Endodermal cell (in vitro differentiated cells): ENCODE measurements around the gene CMIP. TPM values are rescaled to one million over a fixed set of nuclear protein-coding genes. Genes with fewer than 3 reads are reported as not detected.
A peak's percentile ranks its signal among the peaks of the same experiment; 100 is the strongest.

Source experiments
- DNase-seq: peaks from one replicate; pipeline ENCODE4 v3.0.0-alpha.2; 2017
- H3K27ac ChIP-seq: 2 replicates; pipeline ENCODE4 v1.5.1; 2013; ENCODE audit warnings: mild to moderate bottlenecking, low read depth, low read length, moderate library complexity
- H3K27me3 ChIP-seq: 2 replicates; pipeline ENCODE4 v1.6.1; 2013; ENCODE audit warnings: mild to moderate bottlenecking, low read length, moderate library complexity; ENCODE audit not compliant: insufficient read depth, control insufficient read depth, poor library complexity, severe bottlenecking
- H3K36me3 ChIP-seq: 2 replicates; pipeline ENCODE4 v1.7.0; 2013; ENCODE audit warnings: mild to moderate bottlenecking, low read length, moderate library complexity; ENCODE audit not compliant: control insufficient read depth, insufficient read depth
- H3K4me1 ChIP-seq: one replicate; pipeline ENCODE4 v1.7.0; 2013; ENCODE audit warnings: low read length; ENCODE audit not compliant: control insufficient read depth, insufficient read depth
- H3K4me3 ChIP-seq: 2 replicates; pipeline ENCODE4 v1.5.1; 2013; ENCODE audit warnings: mild to moderate bottlenecking, low read length, moderate library complexity
- H3K9ac ChIP-seq: 2 replicates; pipeline ENCODE4 v1.6.1; 2013; ENCODE audit warnings: mild to moderate bottlenecking, low read length, moderate library complexity; ENCODE audit not compliant: poor library complexity, severe bottlenecking; ENCODE audit errors: extremely low read depth
- H3K9me3 ChIP-seq: 2 replicates; pipeline ENCODE4 v1.6.1; 2013; ENCODE audit warnings: mild to moderate bottlenecking, low read length, moderate library complexity; ENCODE audit not compliant: control insufficient read depth
- H3K27ac Mint-ChIP-seq: 2 replicates; pipeline ENCODE4 v1.8.0; 2020; ENCODE audit warnings: mixed read lengths
- H3K27me3 Mint-ChIP-seq: 2 replicates; pipeline ENCODE4 v1.8.0; 2021; ENCODE audit warnings: mild to moderate bottlenecking, mixed read lengths; ENCODE audit not compliant: insufficient read depth
- H3K36me3 Mint-ChIP-seq: 2 replicates; pipeline ENCODE4 v1.8.0; 2020; ENCODE audit warnings: low read depth, mixed read lengths
- H3K4me1 Mint-ChIP-seq: 2 replicates; pipeline ENCODE4 v1.8.0; 2020; ENCODE audit warnings: mixed read lengths
- H3K4me3 Mint-ChIP-seq: 2 replicates; pipeline ENCODE4 v1.8.0; 2020; ENCODE audit warnings: mild to moderate bottlenecking, moderate library complexity, mixed read lengths
- H3K9me3 Mint-ChIP-seq: 2 replicates; pipeline ENCODE4 v1.8.0; 2020; ENCODE audit warnings: mild to moderate bottlenecking, mixed read lengths
- WGBS, 2 experiments: methylation state at CpG; one replicate each; pipeline versions ENCODE4 v1.1.5 to v1.1.7; 2013; ENCODE audit warnings: missing lambda C conversion rate in 2 of 2, mixed read lengths in 1 of 2; ENCODE audit not compliant: insufficient coverage in 1 of 2, insufficient read length in 1 of 2; 5-methylcytosine and 5-hydroxymethylcytosine counted together
- total RNA-seq, 2 donors: library from RNA; stranded (reverse); fragmentation: NEBNext Ultra II Directional in 1 of 2; extraction: Animal tissue kit (Norgen Biotek cat#: 25700) in 1 of 2; gene quantifications; 2 replicates in 1 of 2; 3 replicates in 1 of 2; pipeline ENCODE4 v1.2.1, GENCODE V29; 2021
- TF ChIP-seq, protein P1 (sequence below): fragments of 200-600 bp; sonication (generic); conservative IDR thresholded peaks from 2 replicates; pipeline ENCODE4 v1.5.0; 2021; ENCODE audit warnings: antibody characterized with exemption, mild to moderate bottlenecking

CMIP gene
- total RNA-seq, 2 donors from 2014 or later: 64.0 to 64.7 TPM

DNA sequence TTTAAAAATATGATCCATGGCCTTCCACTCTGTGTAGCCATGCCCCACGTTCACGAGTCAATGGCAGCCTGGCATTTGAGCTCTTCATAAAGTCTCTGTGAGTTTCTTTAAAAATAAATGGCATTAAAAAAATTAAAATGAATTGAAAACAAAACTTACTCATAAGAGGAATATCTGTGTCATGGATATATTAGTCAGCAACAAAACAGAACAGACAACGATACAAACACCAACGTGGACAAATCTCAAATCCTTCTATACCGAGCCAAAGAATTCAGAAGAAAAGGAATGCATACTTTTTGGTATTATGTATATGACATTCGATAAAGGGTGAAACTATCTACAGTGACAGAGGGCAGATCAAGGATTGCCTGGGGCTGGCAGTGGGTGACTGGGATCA lies 8.2 kb upstream of the CMIP start:
- Mint-ChIP-seq H3K27ac (no peak overlapping the region), H3K27me3 (peaks cover 15% of the 10 kb centered on the region), H3K4me1 (peaks cover 19% of the 10 kb centered on the region), H3K4me3 (no peak overlapping the region), H3K36me3 (no peaks in the 10 kb centered on the region), H3K9me3 (no peaks in the 10 kb centered on the region)
- TF ChIP-seq, protein P1, sequence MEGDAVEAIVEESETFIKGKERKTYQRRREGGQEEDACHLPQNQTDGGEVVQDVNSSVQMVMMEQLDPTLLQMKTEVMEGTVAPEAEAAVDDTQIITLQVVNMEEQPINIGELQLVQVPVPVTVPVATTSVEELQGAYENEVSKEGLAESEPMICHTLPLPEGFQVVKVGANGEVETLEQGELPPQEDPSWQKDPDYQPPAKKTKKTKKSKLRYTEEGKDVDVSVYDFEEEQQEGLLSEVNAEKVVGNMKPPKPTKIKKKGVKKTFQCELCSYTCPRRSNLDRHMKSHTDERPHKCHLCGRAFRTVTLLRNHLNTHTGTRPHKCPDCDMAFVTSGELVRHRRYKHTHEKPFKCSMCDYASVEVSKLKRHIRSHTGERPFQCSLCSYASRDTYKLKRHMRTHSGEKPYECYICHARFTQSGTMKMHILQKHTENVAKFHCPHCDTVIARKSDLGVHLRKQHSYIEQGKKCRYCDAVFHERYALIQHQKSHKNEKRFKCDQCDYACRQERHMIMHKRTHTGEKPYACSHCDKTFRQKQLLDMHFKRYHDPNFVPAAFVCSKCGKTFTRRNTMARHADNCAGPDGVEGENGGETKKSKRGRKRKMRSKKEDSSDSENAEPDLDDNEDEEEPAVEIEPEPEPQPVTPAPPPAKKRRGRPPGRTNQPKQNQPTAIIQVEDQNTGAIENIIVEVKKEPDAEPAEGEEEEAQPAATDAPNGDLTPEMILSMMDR: no peak
- WGBS, 2 experiments: 96 to 100% methylated on average over 2 to 6 of the region's 6 CpGs
- DNase-seq: no peak
- H3K4me3 ChIP-seq: no peak overlapping the region
- H3K9me3 ChIP-seq: no peaks in the 10 kb centered on the region
- H3K36me3 ChIP-seq: no peaks in the 10 kb centered on the region
- H3K4me1 ChIP-seq: peaks cover 3% of the 10 kb centered on the region
- H3K27me3 ChIP-seq: peaks cover 2% of the 10 kb centered on the region
- no peak overlapping the region for H3K9ac ChIP-seq
- H3K27ac ChIP-seq: no peak overlapping the region

DNA sequence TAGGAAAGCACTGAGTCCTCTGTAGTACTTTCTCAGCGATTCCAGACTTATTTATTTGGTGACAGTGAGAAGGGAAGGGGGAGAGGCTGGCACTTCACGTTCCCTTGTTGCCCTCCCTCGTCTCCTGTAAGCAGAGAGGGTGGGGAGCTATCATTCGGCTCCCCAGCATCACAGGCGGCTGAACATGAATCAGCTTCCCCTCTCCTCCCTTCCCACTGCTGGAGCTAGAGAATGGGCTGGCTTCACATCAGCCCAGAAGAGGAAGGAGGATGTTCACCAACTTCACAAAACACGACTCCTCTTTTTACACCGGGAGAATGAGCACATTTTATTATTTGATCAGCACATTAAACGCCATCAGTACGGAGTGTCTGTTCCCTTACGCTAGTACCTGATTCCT lies 6.7 kb upstream of the CMIP start:
- H3K9ac ChIP-seq: no peak overlapping the region
- H3K9me3 ChIP-seq: no peaks in the 10 kb centered on the region
- H3K4me3 Mint-ChIP-seq: no peak overlapping the region
- peaks cover 30% of the 10 kb centered on the region for H3K27me3 Mint-ChIP-seq
- no peak overlapping the region for H3K27ac ChIP-seq
- no peaks in the 10 kb centered on the region for H3K9me3 Mint-ChIP-seq
- TF ChIP-seq, protein P1: no peak
- peaks cover 3% of the 10 kb centered on the region for H3K4me1 ChIP-seq
- H3K4me1 Mint-ChIP-seq: peaks cover 17% of the 10 kb centered on the region
- DNase-seq: no peak
- H3K27ac Mint-ChIP-seq: no peak overlapping the region
- peaks cover 13% of the 10 kb centered on the region for H3K27me3 ChIP-seq
- H3K4me3 ChIP-seq: no peak overlapping the region
- no peaks in the 10 kb centered on the region for H3K36me3 ChIP-seq
- 90 to 91% methylated on average over 4 to 10 of the region's 10 CpGs for WGBS, 2 experiments
- H3K36me3 Mint-ChIP-seq: no peaks in the 10 kb centered on the region

DNA sequence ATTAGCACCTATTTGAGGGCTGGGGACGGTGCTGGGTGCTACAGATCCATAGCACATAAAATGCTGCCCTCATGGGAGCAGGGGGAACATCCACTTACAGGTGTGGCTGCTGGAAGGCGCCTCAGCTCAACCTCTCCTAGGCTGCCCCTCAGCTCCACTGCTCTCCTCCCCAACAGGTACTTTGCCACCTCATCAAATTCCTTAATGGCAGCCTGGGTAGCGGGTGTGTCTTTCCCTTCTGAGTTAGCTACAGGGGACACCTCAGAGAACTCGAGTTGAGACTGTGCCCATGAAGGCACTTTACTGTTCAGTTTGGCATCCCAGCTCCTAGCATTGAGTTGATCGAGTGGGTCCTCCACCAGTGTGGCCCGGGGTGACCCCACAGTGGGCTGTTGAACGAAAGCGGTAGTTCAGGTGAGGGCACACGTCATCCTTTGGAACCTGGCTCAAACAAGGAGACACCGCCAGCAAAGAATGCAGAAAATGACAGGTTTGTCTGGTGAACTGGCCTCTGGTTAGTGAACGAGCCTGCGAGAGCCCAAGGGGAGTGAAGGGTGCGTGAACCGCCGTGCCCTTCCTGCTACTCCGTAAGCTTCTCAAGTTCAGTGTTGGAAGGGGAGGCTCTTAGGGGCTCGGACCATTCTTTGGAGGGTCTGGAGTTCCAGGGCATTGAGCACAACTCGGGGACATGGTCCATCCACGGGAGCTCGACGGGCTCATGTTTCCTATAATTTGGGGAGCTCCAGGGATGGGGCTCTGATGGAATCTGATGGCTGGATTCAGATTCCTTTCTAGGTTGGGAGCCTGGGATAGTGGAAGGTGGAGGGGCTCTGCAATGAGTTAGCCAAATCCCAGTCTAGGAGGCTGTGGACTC lies 3.5 kb upstream of the CMIP start:
- H3K27ac Mint-ChIP-seq: no peak overlapping the region
- no peak overlapping the region for H3K4me3 Mint-ChIP-seq
- peak; percentile 67 for DNase-seq
- Histone ChIP-seq H3K4me1 (no peaks in the 10 kb centered on the region), H3K9ac (no peak overlapping the region), H3K27ac (no peak overlapping the region), H3K4me3 (no peak overlapping the region), H3K9me3 (no peaks in the 10 kb centered on the region), H3K27me3 (peaks cover 19% of the 10 kb centered on the region), H3K36me3 (no peaks in the 10 kb centered on the region)
- H3K4me1 Mint-ChIP-seq: peaks cover 8% of the 10 kb centered on the region
- TF ChIP-seq, protein P1: no peak
- H3K27me3 Mint-ChIP-seq: peaks cover 41% of the 10 kb centered on the region
- whole genome bisulfite sequencing, 2 experiments: 89 to 92% methylated on average over 19 to 21 of the region's 21 CpGs
- H3K36me3 Mint-ChIP-seq: no peaks in the 10 kb centered on the region
- H3K9me3 Mint-ChIP-seq: no peaks in the 10 kb centered on the region
